NCI-H146 (cell line): Measurements from ENCODE around the gene TMC3.
A peak's percentile ranks its signal among the peaks of the same experiment; 100 is the strongest.
"Not testable (repeated sequence)": the region's sequence is repeated elsewhere in the genome, so short reads cannot be mapped to it uniquely, and the experiment has no call there.

Experiments
- DNase-seq: peaks from one replicate; lab custom pipeline; 2025; lab: John Stamatoyannopoulos, UW

TMC3 gene

GRCh38 chr15:81346611-81347010 lies 27.4 kb downstream of the TMC3 start:
- DNase-seq, result no peak

- DNase-seq, result no peak
Observed at GRCh38 chr15:81343371-81343770, 30.6 kb downstream of the TMC3 start.

GRCh38 chr15:81341351-81341750 lies 32.7 kb downstream of the TMC3 start:
- no peak for DNase-seq

GRCh38 chr15:81339851-81340250 lies 34.2 kb downstream of the TMC3 start:
- DNase-seq, result no peak

DNA sequence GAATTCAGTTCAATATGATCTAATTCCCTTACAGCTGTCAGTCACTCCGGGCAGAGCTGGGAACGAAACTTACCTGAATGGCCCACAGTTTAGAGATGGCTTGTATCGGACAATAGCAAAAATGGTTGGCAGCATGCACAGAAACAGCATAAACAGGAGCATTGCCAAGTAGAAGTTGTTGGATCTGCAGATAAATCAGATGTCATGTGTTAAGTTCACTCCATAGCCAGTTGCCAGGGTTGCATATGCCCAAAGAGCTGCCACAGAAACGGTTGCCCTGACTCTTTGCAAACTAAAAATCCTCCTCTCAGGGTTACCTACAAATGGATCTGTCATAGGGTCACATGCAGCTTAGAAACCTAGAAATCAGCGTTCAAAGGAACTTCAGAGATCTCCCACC lies 34.7 kb downstream of the TMC3 start:
- DNase-seq, result no peak

DNA sequence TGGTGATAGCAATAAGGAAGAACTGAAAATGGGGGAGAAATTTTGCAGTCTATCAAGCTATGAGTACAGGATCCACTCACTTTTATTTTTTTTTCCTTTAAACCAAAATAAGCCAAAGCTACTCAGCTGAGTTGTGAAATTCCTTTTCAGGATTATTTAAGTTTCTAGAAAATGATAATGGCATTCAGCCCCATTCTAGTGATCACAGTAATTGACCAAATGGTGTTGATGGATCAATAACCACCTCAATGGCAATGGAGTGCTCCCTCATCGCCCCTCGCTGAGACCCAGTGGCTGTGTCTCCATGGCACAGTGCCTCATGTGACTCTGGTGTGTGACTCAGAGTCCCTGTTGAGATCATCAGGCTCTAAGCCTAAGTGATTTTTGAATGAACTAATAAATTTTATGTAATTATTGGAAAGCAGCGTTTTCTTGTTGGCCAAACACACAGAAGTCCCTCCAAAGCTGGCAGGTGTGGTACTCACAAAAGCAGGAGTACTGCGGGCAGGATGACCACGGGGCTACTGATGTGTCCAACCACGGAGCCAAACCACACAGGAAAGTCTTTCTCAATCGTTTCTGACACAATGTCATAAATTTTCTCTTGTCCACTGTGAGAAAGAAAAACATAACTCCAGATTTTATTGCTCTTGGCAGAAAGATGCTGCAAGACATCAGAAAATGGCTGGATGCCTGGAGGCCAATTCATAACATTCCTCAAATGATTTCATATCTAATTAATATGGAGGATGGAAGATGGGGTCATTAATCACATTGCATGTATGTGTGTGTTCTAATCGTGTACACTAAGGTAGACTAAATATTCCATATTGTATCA lies 35.6 kb downstream of the TMC3 start:
- no peak for DNase-seq

DNA sequence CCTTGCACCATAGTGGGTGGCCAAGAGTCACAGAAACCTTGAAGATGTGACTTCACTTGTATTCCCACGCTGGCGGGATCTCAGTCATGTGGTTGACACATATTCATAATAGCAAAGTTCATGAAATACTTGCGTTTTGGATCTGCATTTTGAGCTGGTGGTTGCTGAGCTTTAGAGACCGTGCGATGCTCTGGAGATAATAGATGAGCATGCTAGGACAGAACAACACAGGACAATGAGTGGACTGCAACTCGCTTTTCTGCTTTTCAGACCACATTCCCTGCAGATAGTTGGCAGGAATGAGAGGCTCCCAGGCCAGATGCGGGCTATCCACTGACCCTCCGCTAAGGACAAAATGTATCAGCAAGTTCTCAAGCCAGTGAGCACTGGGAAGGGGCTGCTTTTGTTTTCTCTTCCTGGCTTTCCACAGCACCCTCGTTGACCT lies 36.3 kb downstream of the TMC3 start:
- DNase-seq, result no peak

GRCh38 chr15:81337241-81337640 lies 36.8 kb downstream of the TMC3 start:
- no peak for DNase-seq

DNA sequence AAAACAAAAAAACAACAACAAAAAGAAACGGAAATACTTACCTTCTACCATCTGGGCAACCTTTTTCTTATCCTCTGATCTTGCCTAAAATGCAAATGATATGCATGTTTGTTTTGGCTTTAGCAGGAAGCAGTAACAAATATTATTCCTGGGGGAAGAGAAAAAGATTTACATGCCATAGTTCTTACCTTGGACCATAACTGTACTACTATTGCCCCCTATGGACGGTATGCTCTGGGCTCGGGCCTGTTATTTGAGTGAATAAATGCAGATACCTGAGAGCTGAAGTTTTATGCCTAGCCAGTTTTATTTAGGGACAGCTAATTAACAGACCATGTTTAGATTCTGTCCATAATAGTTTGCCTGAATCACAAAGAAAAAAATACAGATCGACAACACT lies 37.4 kb downstream of the TMC3 start:
- no peak for DNase-seq

GRCh38 chr15:81335631-81336030 lies 38.4 kb downstream of the TMC3 start:
- no peak for DNase-seq

DNA sequence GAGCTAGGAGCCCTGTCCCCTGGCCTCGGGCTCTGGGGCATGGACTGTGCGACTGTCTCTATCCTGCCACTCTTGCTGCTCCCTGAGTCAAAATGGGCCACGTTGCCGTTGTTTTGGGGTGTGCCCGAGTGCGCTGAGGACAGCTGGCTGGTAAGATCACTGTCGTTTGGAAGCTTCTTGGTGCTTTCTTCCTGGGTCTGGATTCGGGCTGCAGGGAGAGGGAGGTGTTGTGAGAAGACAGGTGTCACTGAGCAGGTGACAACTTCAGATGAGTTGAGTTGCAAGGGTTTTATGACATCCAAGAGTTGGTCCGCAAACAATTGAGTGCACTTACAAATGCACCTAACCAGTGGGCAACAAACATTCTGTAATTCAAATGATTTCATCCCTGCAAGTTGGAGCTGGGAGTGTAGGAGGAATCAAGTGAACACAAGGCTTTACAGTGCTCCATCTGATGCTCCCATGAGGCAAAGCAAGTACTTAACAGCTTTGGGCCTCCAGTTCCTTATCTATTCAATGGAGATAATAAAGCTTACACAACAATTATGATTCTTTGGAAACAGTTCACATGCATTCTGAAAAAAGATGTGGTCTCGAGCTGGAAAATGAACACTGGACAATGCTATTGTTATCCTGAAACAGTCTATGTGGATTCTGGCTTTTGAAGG lies 39.1 kb downstream of the TMC3 start:
- peak; percentile 64 for DNase-seq

DNA sequence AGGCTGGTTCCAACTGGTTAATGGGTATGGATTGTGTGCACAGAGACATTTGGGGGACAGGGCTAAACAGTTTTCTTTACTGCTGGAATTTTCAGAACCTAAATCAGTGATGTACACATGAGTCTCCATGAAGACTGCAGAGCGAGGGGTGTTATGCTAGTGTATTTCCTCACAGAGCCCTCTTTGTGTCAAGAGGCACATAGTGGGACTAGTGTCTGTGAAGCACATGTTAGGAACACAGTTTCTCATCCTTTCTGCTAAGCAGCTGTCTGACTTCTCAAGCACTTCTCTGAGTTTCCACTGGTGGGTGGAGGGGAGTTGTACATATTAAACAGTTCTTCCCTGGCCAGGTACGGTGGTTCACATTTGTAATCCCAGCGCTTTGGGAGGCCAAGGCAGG lies 40.6 kb downstream of the TMC3 start:
- no peak for DNase-seq

- DNase-seq, result no peak
Observed at GRCh38 chr15:81332326-81332725, 41.7 kb downstream of the TMC3 start.

- no peak for DNase-seq
Observed at GRCh38 chr15:81331600-81331999, 42.4 kb downstream of the TMC3 start.

DNA sequence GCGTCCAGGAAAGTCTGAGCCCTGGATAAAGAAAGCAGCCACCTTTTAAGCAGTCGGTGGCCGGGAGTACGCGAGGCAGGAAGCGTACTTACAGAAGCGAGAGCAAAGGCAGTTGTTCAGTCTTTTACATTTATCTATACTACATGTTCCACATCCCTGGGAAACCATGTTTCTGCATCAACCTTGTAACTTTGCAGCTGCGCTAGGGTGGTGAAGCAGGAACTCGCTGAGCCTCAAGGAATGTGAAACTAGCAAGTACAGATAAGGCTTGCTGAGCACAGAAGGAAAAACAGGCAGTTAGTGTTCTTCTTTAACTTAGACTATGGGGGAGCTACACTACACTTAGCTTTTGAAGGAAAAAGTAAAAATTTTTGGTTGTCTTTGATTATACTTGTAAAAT lies 42.9 kb downstream of the TMC3 start:
- not testable (repeated sequence) for DNase-seq

DNA sequence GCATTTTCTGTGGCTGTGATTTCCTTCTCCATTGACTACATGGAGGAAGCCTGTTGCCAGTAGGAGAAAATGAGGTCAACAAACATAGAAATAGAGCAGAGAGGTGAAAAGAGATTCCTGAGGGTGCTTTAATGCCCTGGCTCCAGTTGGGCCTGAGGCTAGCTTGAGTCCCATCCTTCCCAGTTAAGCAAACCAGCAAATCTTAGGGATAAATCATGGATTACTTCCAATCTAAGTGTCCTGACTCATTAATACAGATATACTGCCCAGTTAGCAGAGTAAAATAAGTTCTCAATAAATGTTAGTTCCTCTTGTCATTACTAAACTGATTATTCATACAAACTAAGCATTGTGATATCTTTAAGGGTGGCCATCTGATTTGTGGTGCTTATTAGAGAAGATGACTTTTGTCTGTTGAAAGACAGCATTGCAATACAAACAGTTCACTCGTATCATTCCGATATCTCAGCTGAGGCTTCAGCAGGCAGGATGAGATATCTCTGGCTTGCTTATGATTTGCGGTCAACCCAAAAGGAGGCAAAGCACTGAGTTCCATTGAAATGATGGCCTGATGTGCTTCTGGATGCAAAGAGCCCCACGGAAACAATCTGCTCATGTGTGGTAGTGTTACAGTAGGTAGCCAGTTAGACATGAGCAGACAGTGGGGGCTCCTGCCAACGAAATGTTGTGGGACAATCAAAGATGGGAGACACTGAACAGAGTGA lies 43.5 kb downstream of the TMC3 start:
- no peak for DNase-seq

GRCh38 chr15:81329446-81329845 lies 44.6 kb downstream of the TMC3 start:
- DNase-seq, result no peak

DNA sequence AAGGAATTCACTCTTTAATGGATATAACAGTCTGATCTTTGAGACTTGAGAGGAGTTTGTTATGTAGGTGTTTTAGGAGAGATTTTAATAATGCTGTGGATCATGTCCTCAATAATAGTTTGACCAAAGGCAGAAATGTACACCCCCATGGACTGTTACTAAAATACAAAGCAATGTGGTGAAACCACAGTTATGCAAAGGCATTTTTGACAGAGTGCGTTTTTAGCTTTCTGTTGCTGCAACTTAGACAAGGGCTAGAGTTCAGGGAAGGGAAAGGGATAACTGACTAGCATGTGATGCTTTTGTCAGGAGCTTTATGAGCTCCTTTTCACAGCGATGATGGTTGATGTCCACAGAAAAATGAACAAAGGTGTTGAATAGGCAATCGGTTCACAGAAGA lies 46.5 kb downstream of the TMC3 start:
- DNase-seq, result no peak

GRCh38 chr15:81326466-81327212 lies 47.4 kb downstream of the TMC3 start:
- DNase-seq, result no peak

DNA sequence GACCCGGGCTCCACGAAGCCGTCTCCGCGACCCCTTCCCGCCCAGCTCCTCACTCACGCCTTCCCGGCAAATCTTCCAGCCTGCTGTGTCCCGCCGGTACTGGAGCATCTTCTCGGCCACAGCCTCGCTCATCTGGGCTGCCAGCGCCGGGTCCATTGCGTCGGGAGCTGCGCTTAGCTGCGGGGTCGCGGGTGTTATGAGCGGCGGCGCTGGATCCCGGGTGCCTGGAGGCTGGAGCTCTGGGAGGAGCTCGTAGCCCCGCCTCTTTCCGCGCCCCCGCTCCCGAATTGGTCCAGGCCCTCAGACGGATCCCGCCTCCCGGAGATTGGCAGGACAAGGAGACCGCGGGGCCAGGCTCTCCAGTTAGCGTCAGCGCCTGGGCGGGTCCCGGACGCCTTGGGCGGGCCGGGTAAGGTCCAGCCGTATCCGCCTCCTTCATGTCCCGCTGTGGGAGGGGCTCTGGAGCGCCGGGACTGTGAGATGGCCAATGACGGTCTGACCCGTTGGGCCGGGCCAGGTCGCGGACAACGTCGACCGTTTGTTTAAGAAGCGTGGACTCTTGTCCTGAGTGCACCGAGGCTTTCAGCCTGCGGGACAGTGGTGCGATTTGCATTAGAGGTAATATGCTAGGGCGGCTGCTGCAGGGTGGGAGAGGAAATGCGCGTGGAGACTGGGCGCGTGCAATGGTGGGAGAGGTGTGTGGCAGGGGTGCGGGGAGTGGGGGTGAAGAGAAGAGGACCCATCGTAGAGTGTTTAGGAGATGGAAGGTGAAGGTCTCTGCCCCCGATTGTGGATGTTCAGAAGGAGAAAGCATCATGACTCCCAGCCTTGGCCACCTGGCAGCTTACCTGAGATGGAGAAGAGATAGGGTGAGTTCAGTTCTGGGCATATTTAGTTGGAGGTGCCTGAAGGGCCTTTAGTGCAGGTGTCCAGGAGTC lies 49.8 kb downstream of the TMC3 start, which contains the start of gene STARD5:
TSS of gene STARD5 (minus strand) at position 198 of the 938 bp plus-strand sequence. CDS start at position 156, 42 bp downstream.
- DNase-seq, result peak; percentile 93

GRCh38 chr15:81323559-81323943 lies 50.5 kb downstream of the TMC3 start:
- DNase-seq, result no peak
